AG09319 (cell line): Measurements from ENCODE around the gene NLGN1.

Experiments
- DNase-seq: peaks from one replicate; pipeline ENCODE4 v3.0.0-alpha.2; 2010; ENCODE audit warnings: low read depth; ENCODE audit errors: extremely low read depth
- CTCF ChIP-seq: IDR thresholded peaks from 2 replicates; pipeline ENCODE4 v1.5.1; 2011; ENCODE audit warnings: low read depth, mild to moderate bottlenecking, inconsistent platforms, low read length, moderate library complexity

Gene NLGN1

GRCh38 chr3:173976281-173976680, 578.7 kb downstream of the NLGN1 start:
- no peak for DNase-seq
- TF ChIP-seq CTCF = no peak

- no peak for TF ChIP-seq CTCF
- DNase-seq = no peak
Measured at GRCh38 chr3:173977747-173978146, 580.2 kb downstream of the NLGN1 start.

- no peak for DNase-seq
- TF ChIP-seq CTCF = no peak
Measured at GRCh38 chr3:173983343-173983742, 585.8 kb downstream of the NLGN1 start.

GRCh38 chr3:173986861-173987410, 589.4 kb downstream of the NLGN1 start:
- no peak for TF ChIP-seq CTCF
- no peak for DNase-seq

GRCh38 chr3:173988909-173989308, 591.4 kb downstream of the NLGN1 start:
- TF ChIP-seq CTCF = no peak
- DNase-seq = no peak

- DNase-seq = no peak
- no peak for TF ChIP-seq CTCF
Measured at GRCh38 chr3:173992416-173992815, 594.9 kb downstream of the NLGN1 start.

- peak; percentile 48 for DNase-seq
- TF ChIP-seq CTCF = peak; percentile 55
Measured at GRCh38 chr3:173993299-173993698, 595.8 kb downstream of the NLGN1 start.
